B cell (primary cell): ENCODE data around the gene NDFIP1.

Experiments used
- EZH2 ChIP-seq: IDR thresholded peaks from 2 replicates; pipeline ENCODE4 v1.6.1; 2012; ENCODE audit warnings: borderline replicate concordance, low read depth, mild to moderate bottlenecking, moderate library complexity, low read length; ENCODE audit not compliant: insufficient read depth, poor library complexity, severe bottlenecking
- TF ChIP-seq, protein P1 (sequence below): fragments of 200-600 bp; IDR thresholded peaks from one replicate; pipeline ENCODE4 v1.8.0; 2022; ENCODE audit warnings: antibody characterized with exemption, mild to moderate bottlenecking

DNA sequence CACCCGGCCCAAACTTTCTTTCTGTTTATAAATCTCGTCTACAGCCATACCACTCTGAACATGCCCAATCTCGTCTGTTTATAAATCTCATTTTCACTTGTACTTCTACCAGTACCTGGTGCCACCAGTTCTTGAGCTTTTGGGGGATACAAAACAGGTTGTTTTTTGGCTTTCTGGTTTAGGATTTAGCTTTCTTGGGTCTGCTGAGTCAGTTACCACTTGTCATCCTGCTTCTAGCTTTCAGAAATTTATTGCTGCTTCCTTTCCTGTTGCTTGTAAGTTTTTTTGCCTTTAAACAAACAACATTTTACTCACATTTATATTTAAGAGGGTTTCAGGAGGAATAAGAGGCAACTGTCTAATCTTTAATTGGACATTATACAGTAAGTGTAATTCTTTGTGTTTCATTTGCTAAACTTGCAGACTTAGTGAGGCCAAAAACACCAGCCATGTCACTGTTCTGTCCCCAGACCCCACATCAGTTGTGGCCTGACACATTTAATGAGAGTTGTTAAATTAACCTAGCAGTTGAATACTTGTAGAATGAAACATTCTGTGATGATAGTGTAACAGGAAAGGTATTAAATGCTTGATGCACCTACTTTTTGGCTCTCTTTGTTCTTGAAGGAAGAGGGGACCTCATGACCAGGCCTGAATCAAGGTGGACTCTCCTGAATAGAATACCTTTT is 11.8 kb downstream of the NDFIP1 start:
- TF ChIP-seq, protein P1, sequence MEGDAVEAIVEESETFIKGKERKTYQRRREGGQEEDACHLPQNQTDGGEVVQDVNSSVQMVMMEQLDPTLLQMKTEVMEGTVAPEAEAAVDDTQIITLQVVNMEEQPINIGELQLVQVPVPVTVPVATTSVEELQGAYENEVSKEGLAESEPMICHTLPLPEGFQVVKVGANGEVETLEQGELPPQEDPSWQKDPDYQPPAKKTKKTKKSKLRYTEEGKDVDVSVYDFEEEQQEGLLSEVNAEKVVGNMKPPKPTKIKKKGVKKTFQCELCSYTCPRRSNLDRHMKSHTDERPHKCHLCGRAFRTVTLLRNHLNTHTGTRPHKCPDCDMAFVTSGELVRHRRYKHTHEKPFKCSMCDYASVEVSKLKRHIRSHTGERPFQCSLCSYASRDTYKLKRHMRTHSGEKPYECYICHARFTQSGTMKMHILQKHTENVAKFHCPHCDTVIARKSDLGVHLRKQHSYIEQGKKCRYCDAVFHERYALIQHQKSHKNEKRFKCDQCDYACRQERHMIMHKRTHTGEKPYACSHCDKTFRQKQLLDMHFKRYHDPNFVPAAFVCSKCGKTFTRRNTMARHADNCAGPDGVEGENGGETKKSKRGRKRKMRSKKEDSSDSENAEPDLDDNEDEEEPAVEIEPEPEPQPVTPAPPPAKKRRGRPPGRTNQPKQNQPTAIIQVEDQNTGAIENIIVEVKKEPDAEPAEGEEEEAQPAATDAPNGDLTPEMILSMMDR: no peak
- no peak for TF ChIP-seq EZH2
